SH-SY5Y (cell line): ENCODE results near the gene PCGF3.

Experiments
- GATA2 ChIP-seq: IDR thresholded peaks from 2 replicates; pipeline ENCODE4 v1.6.1; 2011; ENCODE audit warnings: mild to moderate bottlenecking, low read depth, low read length
- GATA3 ChIP-seq: IDR thresholded peaks from 2 replicates; pipeline ENCODE4 v1.6.1; 2011; ENCODE audit warnings: low read depth, mild to moderate bottlenecking, low read length, moderate library complexity

GRCh38 chr4:742742-743311, 37.2 kb downstream of the PCGF3 start:
- TF ChIP-seq GATA2 = no peak
- no peak for TF ChIP-seq GATA3
